ENCODE results near the gene TTC39B.
A peak's percentile ranks its signal among the peaks of the same experiment; 100 is the strongest.

Gene TTC39B

GRCh38 chr9:15300218-15300617 lies 6.8 kb downstream of the TTC39B start:
- peak in 1 of 2 experiments; percentile 41 for DNase-seq

- DNase-seq, result no peak
These were observed 7.6 kb downstream of the TTC39B start for GRCh38 chr9:15299374-15299939.

GRCh38 chr9:15298362-15298761 lies 8.7 kb downstream of the TTC39B start:
- no peak for DNase-seq

GRCh38 chr9:15295761-15296405 lies 11.1 kb downstream of the TTC39B start:
- peak; percentile 29 to 38 for DNase-seq

- DNase-seq, result no peak
These were observed 12.4 kb downstream of the TTC39B start for GRCh38 chr9:15294604-15295003.

- DNase-seq, result no peak
These were observed 13.2 kb downstream of the TTC39B start for GRCh38 chr9:15293804-15294316.

GRCh38 chr9:15293084-15293483 lies 13.9 kb downstream of the TTC39B start:
- DNase-seq, result no peak

- DNase-seq, result no peak
These were observed 17.4 kb downstream of the TTC39B start for GRCh38 chr9:15289603-15290002.

- DNase-seq, result no peak
These were observed 19.7 kb downstream of the TTC39B start for GRCh38 chr9:15287309-15287708.

- peak; percentile 11 to 17 for DNase-seq
These were observed 20.7 kb downstream of the TTC39B start for GRCh38 chr9:15286161-15286821.

GRCh38 chr9:15282567-15283285 lies 24.3 kb downstream of the TTC39B start:
- no peak for DNase-seq

GRCh38 chr9:15280647-15281046 lies 26.4 kb downstream of the TTC39B start:
- no peak for DNase-seq

- no peak for DNase-seq
These were observed 28.2 kb downstream of the TTC39B start for GRCh38 chr9:15278839-15279238.

GRCh38 chr9:15278091-15278687 lies 28.8 kb downstream of the TTC39B start:
- no peak for DNase-seq

- peak; percentile 8 to 19 for DNase-seq
These were observed 29.5 kb downstream of the TTC39B start for GRCh38 chr9:15277400-15278090.

GRCh38 chr9:15276328-15276938 lies 30.6 kb downstream of the TTC39B start:
- no peak for DNase-seq

- no peak for DNase-seq
These were observed 32.6 kb downstream of the TTC39B start for GRCh38 chr9:15274425-15274824.

GRCh38 chr9:15272377-15272928 lies 34.6 kb downstream of the TTC39B start:
- DNase-seq, result no peak

- DNase-seq, result no peak
These were observed 35.6 kb downstream of the TTC39B start for GRCh38 chr9:15271403-15271802.

GRCh38 chr9:15268782-15269181 lies 38.2 kb downstream of the TTC39B start:
- no peak for DNase-seq

GRCh38 chr9:15268317-15268716 lies 38.7 kb downstream of the TTC39B start:
- no peak for DNase-seq

- no peak for DNase-seq
These were observed 42.1 kb downstream of the TTC39B start for GRCh38 chr9:15264918-15265317.

Measured in AML-193 (cell line).